Fibroblast of pulmonary artery (primary cell): Measurements from ENCODE around the gene SETDB1.

Experiments
- DNase-seq: peaks from one replicate; pipeline ENCODE4 v3.0.0-alpha.2; 2010; ENCODE audit warnings: low read depth
- H3K4me3 ChIP-seq: replicated peaks from 2 replicates; pipeline ENCODE4 v1.5.1; 2011; ENCODE audit warnings: low read depth, mild to moderate bottlenecking, control low read depth, low read length, moderate library complexity
- TF ChIP-seq, protein P1 (sequence below): IDR thresholded peaks from 2 replicates; pipeline ENCODE4 v1.5.1; 2011; ENCODE audit warnings: mild to moderate bottlenecking, control low read depth, low read length, inconsistent platforms; ENCODE audit errors: missing control alignments

Gene SETDB1

GRCh38 chr1:150995896-150996295 is 69.7 kb downstream of the SETDB1 start:
- no peak overlapping the region for H3K4me3 ChIP-seq
- DNase-seq: peak; percentile 56
- TF ChIP-seq, protein P1, sequence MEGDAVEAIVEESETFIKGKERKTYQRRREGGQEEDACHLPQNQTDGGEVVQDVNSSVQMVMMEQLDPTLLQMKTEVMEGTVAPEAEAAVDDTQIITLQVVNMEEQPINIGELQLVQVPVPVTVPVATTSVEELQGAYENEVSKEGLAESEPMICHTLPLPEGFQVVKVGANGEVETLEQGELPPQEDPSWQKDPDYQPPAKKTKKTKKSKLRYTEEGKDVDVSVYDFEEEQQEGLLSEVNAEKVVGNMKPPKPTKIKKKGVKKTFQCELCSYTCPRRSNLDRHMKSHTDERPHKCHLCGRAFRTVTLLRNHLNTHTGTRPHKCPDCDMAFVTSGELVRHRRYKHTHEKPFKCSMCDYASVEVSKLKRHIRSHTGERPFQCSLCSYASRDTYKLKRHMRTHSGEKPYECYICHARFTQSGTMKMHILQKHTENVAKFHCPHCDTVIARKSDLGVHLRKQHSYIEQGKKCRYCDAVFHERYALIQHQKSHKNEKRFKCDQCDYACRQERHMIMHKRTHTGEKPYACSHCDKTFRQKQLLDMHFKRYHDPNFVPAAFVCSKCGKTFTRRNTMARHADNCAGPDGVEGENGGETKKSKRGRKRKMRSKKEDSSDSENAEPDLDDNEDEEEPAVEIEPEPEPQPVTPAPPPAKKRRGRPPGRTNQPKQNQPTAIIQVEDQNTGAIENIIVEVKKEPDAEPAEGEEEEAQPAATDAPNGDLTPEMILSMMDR: peak; percentile 59

DNA sequence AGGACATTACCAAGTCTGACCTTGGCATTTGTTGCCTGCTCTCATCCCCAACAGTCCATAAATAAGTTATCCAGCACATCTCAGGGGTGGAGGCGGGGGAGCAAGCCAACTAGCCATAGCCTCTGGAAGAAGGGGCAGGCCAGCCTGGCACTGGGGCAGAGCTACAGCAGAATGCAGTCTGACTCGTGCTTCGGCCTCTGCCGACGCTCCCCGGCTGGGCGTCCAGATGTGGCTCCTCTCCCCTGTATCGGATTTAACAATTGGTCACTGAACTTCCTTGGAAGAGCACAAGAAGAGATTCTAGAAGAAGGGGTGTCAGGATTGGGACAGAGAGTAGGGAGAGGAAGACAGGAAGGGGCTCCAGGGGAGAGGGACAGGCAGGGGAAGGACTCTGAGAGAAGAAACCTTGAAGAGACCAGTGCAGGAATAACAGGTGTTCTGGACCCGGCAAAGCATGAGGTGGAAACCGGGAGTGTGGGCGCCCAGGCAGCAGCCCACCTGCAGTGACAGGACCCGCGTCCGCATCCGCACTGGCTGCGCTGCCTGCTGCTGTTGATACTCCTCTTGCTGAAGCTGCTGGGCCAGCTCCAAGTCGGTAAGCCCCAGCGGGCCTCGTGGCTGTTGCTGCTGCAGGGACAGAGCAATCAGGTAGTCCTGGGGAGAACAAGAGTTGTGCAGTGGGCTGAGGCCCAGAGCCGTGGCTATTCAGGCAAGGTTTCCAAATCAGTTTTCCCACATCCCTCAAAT is 71.1 kb downstream of the SETDB1 start:
- no peak for DNase-seq
- TF ChIP-seq, protein P1: no peak
- H3K4me3 ChIP-seq: no peak overlapping the region

- no peak overlapping the region for H3K4me3 ChIP-seq
- TF ChIP-seq, protein P1: no peak
- DNase-seq: no peak
Measured at GRCh38 chr1:150997949-150998348, 71.8 kb downstream of the SETDB1 start.

DNA sequence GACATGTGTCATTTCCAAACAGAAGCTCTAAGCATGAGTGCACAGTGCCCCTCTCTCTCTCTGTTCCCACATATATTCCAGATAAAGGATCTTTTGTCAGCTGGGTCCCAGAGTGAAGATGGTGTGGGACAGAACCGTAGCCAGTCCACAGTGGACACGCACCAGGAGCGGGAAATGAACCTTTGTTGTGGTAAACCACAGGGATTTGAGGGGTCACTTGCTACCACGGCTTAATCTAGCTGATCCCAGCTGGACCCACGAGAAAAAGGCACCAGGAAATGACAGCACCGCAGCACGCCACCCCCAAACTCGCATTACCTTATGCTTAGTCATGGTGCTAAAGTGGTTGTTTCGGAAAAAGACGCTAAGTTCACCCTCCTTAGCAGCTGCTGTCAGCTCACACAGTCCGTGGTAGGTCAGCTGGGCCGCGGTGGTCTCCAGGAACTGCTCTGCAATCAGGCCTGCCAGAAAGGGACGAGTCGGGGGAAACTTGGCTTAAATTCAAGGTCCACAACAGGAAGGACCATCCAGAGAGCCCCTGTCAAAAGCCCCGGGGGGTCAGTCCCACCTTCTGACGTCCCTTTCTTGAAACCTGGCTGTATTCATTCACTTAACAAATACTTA is 73.0 kb downstream of the SETDB1 start:
- TF ChIP-seq, protein P1: no peak
- DNase-seq: peak; percentile 78
- no peak overlapping the region for H3K4me3 ChIP-seq

- no peak overlapping the region for H3K4me3 ChIP-seq
- TF ChIP-seq, protein P1: no peak
- no peak for DNase-seq
Measured at GRCh38 chr1:150999926-151000325, 73.8 kb downstream of the SETDB1 start.

GRCh38 chr1:151000408-151000807 is 74.2 kb downstream of the SETDB1 start:
- no peak for DNase-seq
- H3K4me3 ChIP-seq: no peak overlapping the region
- TF ChIP-seq, protein P1: no peak
